ENCODE data around the gene SYNE3. TPM values are rescaled to one million over a fixed set of nuclear protein-coding genes. Genes with fewer than 3 reads are reported as not detected.

The SYNE3 gene
- total and polyA plus RNA-seq, 4 experiments from 2014 or later: 4.3 to 52.2 (median 28.3) TPM

DNA sequence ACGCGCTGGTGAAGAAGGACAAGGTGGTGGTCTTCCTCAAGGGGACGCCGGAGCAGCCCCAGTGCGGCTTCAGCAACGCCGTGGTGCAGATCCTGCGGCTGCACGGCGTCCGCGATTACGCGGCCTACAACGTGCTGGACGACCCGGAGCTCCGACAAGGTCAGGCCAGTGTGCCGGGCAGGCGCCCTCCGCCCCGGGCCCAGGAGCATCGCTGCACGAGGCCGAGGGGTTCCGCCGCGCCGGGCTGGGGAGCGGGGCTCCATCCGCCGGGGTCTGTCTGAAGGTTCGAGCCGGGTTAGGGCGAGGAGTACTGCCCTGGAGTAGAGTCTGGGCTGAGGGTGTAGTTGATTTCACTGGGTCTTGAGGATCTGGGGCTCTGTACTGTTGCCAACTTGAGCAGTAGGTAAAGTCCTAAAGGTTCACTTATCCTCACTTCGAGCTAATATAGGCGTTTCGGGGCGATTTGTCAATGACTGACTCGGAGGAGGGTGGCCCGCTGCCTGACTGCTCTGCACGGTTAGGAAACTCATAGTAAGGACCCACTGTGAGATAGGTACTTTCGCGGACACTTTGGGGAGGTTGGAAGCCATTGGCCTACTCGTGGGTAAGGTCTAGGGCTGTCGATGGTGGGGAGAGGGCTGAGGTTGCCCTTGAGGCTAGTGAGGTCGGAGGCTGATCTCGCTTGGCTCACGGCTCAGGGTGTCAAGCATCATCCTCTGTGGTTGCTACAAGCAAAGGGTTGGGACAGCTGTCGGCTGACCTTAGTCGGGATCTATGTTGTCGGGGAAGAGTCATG, 19.0 kb upstream of the SYNE3 start:
- Mint-ChIP-seq H3K36me3 (peaks cover 2 to 12% of the 10 kb centered on the region in 2 donors), H3K4me1 (peaks cover 53 to 82% (median 65%) of the 10 kb centered on the region in 4 donors), H3K4me3 (peak overlapping the region; percentile 90 to 97 (median 94)), H3K27ac (peak overlapping the region; percentile 70 to 95 (median 94)), H3K9me3 (peaks cover 0 to 3% (median 0%) of the 10 kb centered on the region in 8 donors), H3K27me3 (no peaks in the 10 kb centered on the region)
- peaks cover 50% of the 10 kb centered on the region for H3K4me1 ChIP-seq (ENCODE audit: insufficient read depth, low read length)
- H3K36me3 ChIP-seq (ENCODE audit: insufficient read depth, low read length): no peaks in the 10 kb centered on the region
- DNase-seq: no peak
- peak overlapping the region; percentile 48 to 74 for H3K4me3 ChIP-seq (ENCODE audit: low read length in 2 of 2)
- H3K27me3 ChIP-seq (ENCODE audit: insufficient read depth, low read length): no peaks in the 10 kb centered on the region
- intact Hi-C loops (cut with micrococcal nuclease): loop anchor here (2.0 kb wide), 1 partner anchor 93 kb away; no protein-coding TSS in a partner anchor
- peak overlapping the region; percentile 58 for H3K27ac ChIP-seq (ENCODE audit: low read depth, low read length)
- CTCF ChIA-PET (ENCODE audit: partially characterized antibody): interaction anchor here (2.8 to 25.2 kb wide), 4 partner anchors 9 to 82 kb away, joined by 10 to 845 read pairs (median 14); no protein-coding TSS in a partner anchor
- no peaks in the 10 kb centered on the region for H3K9me3 ChIP-seq (ENCODE audit: control insufficient read depth in 1 of 2, low read length in 2 of 2)
- POLR2A ChIA-PET (ENCODE audit: partially characterized antibody): interaction anchor here (1.2 to 4.9 kb wide), 7 partner anchors 12 to 378 kb away, joined by 3 to 65 read pairs (median 27); partner anchors contain the start of gene SYNE3

DNA sequence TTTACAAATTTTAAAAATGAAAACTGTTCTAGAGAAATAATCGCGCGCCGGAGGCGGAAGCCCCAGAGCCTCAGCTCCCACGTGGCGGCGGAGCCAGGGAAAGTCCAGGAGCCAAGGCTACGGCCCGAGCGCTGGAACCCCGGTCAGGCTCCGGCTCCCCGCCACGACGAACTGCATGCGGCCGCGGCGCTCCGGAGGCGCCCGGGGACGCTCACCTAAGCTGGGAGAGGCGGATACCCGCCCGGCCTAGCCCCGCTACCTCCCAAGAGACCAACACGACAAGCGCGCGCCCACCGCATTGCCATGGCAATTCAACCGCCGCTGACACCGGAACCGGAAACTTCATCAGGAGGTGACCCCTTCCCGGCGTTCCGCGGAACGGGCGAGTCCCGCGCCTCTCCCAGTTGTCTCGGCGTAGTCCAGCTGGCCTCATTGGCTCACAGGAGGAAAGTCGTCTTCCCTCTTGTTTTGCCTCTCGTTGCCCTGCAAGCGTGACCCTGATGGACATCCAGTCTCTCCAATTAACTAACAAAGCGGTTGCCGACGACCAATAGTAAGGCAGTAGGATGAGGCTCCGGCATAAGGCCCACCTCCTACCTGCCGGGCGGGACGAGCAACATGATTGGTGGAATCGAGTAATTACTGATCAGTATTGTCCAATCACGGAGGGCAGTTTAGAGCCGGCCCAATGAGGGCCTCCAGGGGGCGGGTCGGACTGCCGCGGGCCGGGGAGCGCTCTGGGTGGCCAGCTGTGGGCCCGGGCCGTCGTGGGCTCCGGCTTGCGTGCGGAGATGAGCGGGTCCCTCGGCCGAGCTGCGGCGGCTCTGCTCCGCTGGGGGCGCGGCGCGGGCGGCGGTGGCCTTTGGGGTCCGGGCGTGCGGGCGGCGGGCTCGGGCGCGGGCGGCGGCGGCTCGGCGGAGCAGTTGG, 18.1 kb upstream of the SYNE3 start, which contains the start of gene GLRX5:
GLRX5 (plus strand) TSS at position 752 of the 927 bp plus-strand sequence; CDS start at position 792, 40 bp downstream.
- POLR2A ChIA-PET (ENCODE audit: partially characterized antibody): interaction anchor here (0.8 to 4.9 kb wide), 11 partner anchors 11 to 377 kb away, joined by 3 to 65 read pairs (median 8); partner anchors contain the start of gene SYNE3
- peak; percentile 99 to 100 (median 99) for DNase-seq
- peak within 1 kb of the TSS; percentile 77 for H3K27ac ChIP-seq (ENCODE audit: low read depth, low read length)
- H3K4me1 ChIP-seq (ENCODE audit: insufficient read depth, low read length): peaks cover 50% of the 10 kb centered on the region
- peaks cover 52 to 87% (median 67%) of the 10 kb centered on the region in 4 donors for H3K4me1 Mint-ChIP-seq
- no peaks in the 10 kb centered on the region for H3K36me3 ChIP-seq (ENCODE audit: insufficient read depth, low read length)
- no peaks in the 10 kb centered on the region for H3K27me3 ChIP-seq (ENCODE audit: insufficient read depth, low read length)
- peaks cover 9 to 14% of the 10 kb centered on the region in 2 donors for H3K36me3 Mint-ChIP-seq
- peak within 1 kb of the TSS; percentile 90 to 97 (median 96) for H3K4me3 Mint-ChIP-seq
- peak within 1 kb of the TSS; percentile 91 to 99 (median 95) for H3K27ac Mint-ChIP-seq
- H3K9me3 ChIP-seq (ENCODE audit: control insufficient read depth in 1 of 2, low read length in 2 of 2): no peaks in the 10 kb centered on the region
- peaks cover 0 to 3% (median 0%) of the 10 kb centered on the region in 8 donors for H3K9me3 Mint-ChIP-seq
- intact Hi-C loops (cut with micrococcal nuclease): loop anchor here (1.0 to 2.0 kb wide), 6 partner anchors 10 to 828 kb away; partner anchors contain the start of genes DICER1 and SYNE3
- no peaks in the 10 kb centered on the region for H3K27me3 Mint-ChIP-seq
- peak within 1 kb of the TSS; percentile 48 to 76 for H3K4me3 ChIP-seq (ENCODE audit: low read length in 2 of 2)
- CTCF ChIA-PET (ENCODE audit: partially characterized antibody): interaction anchor here (1.1 to 25.2 kb wide), 8 partner anchors 8 to 107 kb away, joined by 3 to 845 read pairs (median 8); partner anchors contain the start of gene SYNE3

DNA sequence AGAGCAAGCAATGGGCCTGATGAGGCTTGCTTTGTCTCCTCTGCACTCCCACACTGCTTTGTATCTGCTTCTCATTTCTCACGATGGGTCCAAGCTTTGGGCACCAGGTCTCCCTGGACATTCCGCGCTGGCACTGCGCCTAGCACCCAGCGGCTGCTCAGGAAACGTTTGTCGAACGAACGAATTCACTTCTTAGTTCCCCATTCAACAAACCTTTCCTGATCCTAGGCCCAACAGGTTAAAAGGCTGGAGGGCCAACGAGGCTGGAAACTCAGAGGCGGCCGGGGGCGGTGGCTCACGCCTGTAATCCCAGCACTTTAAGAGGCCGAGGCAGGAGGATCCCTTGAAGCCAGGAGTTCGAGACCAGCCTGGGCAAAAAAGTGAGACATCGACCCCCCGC, 17.4 kb upstream of the SYNE3 start:
- ChIA-PET POLR2A (ENCODE audit: partially characterized antibody) (interaction anchor here (0.8 to 4.9 kb wide), 10 partner anchors 10 to 117 kb away, joined by 3 to 65 read pairs (median 10); partner anchors contain the start of gene SYNE3), CTCF (ENCODE audit: partially characterized antibody) (interaction anchor here (1.1 to 25.2 kb wide), 8 partner anchors 7 to 107 kb away, joined by 3 to 845 read pairs (median 8); partner anchors contain the start of gene SYNE3)
- H3K9me3 Mint-ChIP-seq: peaks cover 0 to 3% (median 0%) of the 10 kb centered on the region in 8 donors
- peak overlapping the region; percentile 91 to 99 (median 94) for H3K27ac Mint-ChIP-seq
- peak overlapping the region; percentile 88 to 97 (median 92) for H3K4me3 Mint-ChIP-seq
- Histone ChIP-seq H3K4me3 (ENCODE audit: low read length in 2 of 2) (peak overlapping the region; percentile 45 to 76), H3K9me3 (ENCODE audit: control insufficient read depth in 1 of 2, low read length in 2 of 2) (no peaks in the 10 kb centered on the region), H3K27ac (ENCODE audit: low read depth, low read length) (peak overlapping the region; percentile 77), H3K27me3 (ENCODE audit: insufficient read depth, low read length) (no peaks in the 10 kb centered on the region), H3K36me3 (ENCODE audit: insufficient read depth, low read length) (no peaks in the 10 kb centered on the region), H3K4me1 (ENCODE audit: insufficient read depth, low read length) (peaks cover 50% of the 10 kb centered on the region)
- peak in 1 of 5 donors; percentile 46 for DNase-seq
- H3K4me1 Mint-ChIP-seq: peaks cover 49 to 85% (median 63%) of the 10 kb centered on the region in 4 donors
- intact Hi-C loops (cut with micrococcal nuclease): loop anchor here (1.0 to 2.0 kb wide), 6 partner anchors 10 to 828 kb away; partner anchors contain the start of genes DICER1 and SYNE3
- H3K36me3 Mint-ChIP-seq: peaks cover 9 to 18% of the 10 kb centered on the region in 2 donors
- no peaks in the 10 kb centered on the region for H3K27me3 Mint-ChIP-seq

DNA sequence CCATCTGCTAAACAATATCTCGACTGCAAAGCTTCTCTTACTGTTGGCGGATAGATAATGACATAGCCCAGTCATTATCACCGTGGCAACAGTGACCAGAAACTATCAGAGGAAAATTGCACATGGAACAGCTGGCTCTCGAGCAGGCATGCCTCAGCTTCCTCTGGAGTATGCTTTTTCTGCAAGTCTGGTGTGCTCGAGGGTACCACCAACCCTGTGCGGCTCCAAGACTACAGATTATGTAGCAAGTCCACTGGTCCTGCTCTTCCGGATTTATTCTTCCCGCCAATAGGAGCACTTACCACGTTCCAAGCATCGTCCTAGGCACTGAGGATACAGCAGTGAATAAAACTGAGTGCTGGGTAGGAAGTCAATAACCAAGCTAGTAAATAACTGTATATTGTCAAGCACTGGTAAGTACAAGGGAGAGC, 17.0 kb upstream of the SYNE3 start:
- Histone ChIP-seq H3K4me1 (ENCODE audit: insufficient read depth, low read length) (peaks cover 50% of the 10 kb centered on the region), H3K9me3 (ENCODE audit: control insufficient read depth in 1 of 2, low read length in 2 of 2) (no peaks in the 10 kb centered on the region), H3K27ac (ENCODE audit: low read depth, low read length) (peak overlapping the region; percentile 77), H3K36me3 (ENCODE audit: insufficient read depth, low read length) (no peaks in the 10 kb centered on the region), H3K27me3 (ENCODE audit: insufficient read depth, low read length) (no peaks in the 10 kb centered on the region), H3K4me3 (ENCODE audit: low read length in 2 of 2) (peak overlapping the region; percentile 45 to 76)
- intact Hi-C loops (cut with micrococcal nuclease): no loop called here
- CTCF ChIA-PET (ENCODE audit: partially characterized antibody): interaction anchor here (1.1 to 25.2 kb wide), 5 partner anchors 10 to 106 kb away, joined by 3 to 845 read pairs (median 10); no protein-coding TSS in a partner anchor
- Mint-ChIP-seq H3K27ac (peak overlapping the region; percentile 91 to 99 (median 94)), H3K36me3 (peaks cover 9 to 18% of the 10 kb centered on the region in 2 donors), H3K4me1 (peaks cover 48 to 83% (median 62%) of the 10 kb centered on the region in 4 donors), H3K27me3 (no peaks in the 10 kb centered on the region), H3K4me3 (peak overlapping the region; percentile 88 to 97 (median 92)), H3K9me3 (peaks cover 0 to 3% (median 0%) of the 10 kb centered on the region in 8 donors)
- POLR2A ChIA-PET (ENCODE audit: partially characterized antibody): interaction anchor here (0.8 to 4.9 kb wide), 9 partner anchors 10 to 116 kb away, joined by 3 to 65 read pairs (median 12); partner anchors contain the start of gene SYNE3
- DNase-seq: peak in 1 of 5 donors; percentile 55

DNA sequence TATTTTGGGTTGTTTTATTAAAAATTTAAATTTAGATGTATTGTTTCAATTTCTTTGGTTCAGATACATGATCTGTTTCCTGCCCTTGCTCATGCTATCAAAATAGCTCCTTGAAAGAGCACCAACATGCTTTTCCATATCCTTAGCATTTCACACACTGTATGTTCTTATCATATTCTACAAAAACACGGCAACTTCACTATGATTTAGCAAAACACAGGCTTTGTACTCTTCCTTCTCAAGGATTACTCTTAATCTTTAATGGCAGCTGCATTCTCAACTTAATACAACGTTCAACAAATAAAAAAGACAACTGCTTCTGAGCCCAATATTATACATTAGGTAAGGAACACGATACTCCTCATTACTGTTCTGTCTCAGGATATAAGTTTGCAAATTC, 15.5 kb upstream of the SYNE3 start:
- H3K27me3 Mint-ChIP-seq: no peaks in the 10 kb centered on the region
- peaks cover 0 to 3% (median 0%) of the 10 kb centered on the region in 8 donors for H3K9me3 Mint-ChIP-seq
- ChIA-PET CTCF (ENCODE audit: partially characterized antibody) (interaction anchor here (0.8 to 25.2 kb wide), 3 partner anchors 9 to 105 kb away, joined by 3 to 845 read pairs (median 3); no protein-coding TSS in a partner anchor), POLR2A (ENCODE audit: partially characterized antibody) (interaction anchor here (1.8 to 4.9 kb wide), 3 partner anchors 8 to 16 kb away, joined by 8 to 65 read pairs (median 39); partner anchors contain the start of gene SYNE3)
- no peaks in the 10 kb centered on the region for H3K36me3 ChIP-seq (ENCODE audit: insufficient read depth, low read length)
- no peak for DNase-seq
- H3K4me1 ChIP-seq (ENCODE audit: insufficient read depth, low read length): peaks cover 53% of the 10 kb centered on the region
- H3K27ac Mint-ChIP-seq: peak overlapping the region; percentile 54 to 99 (median 79)
- H3K4me3 Mint-ChIP-seq: peak overlapping the region in 7 of 8 donors; percentile 2 to 97 (median 68)
- intact Hi-C loops (cut with micrococcal nuclease): no loop called here
- H3K27me3 ChIP-seq (ENCODE audit: insufficient read depth, low read length): no peaks in the 10 kb centered on the region
- no peaks in the 10 kb centered on the region for H3K9me3 ChIP-seq (ENCODE audit: control insufficient read depth in 1 of 2, low read length in 2 of 2)
- peaks cover 44 to 79% (median 58%) of the 10 kb centered on the region in 4 donors for H3K4me1 Mint-ChIP-seq
- H3K36me3 Mint-ChIP-seq: peaks cover 9 to 18% of the 10 kb centered on the region in 2 donors
- peak overlapping the region; percentile 10 for H3K27ac ChIP-seq (ENCODE audit: low read depth, low read length)
- no peak overlapping the region for H3K4me3 ChIP-seq (ENCODE audit: low read length in 2 of 2)

DNA sequence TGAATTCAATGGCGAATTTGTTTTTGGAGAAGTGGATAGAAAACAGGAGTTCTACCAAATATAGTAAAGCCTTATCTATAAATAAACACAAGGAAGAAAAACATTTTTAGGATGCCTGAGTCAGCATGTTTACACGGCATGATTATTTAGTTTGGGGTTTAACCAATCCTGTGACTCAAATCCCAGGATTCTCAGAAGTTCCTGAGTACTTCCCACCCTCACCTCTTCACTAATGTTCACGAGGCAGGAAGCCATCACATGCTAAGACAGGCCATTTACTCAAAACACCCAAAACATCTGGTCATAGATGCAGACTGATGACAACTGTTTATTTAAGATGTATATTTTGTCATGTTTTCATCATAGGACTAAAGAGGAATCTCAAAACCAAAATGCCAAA, 15.0 kb upstream of the SYNE3 start:
- H3K4me1 ChIP-seq (ENCODE audit: insufficient read depth, low read length): peaks cover 53% of the 10 kb centered on the region
- Mint-ChIP-seq H3K27me3 (no peaks in the 10 kb centered on the region), H3K4me1 (peaks cover 40 to 76% (median 56%) of the 10 kb centered on the region in 4 donors), H3K9me3 (peaks cover 0 to 3% (median 0%) of the 10 kb centered on the region in 8 donors), H3K4me3 (no peak overlapping the region), H3K36me3 (peaks cover 9 to 18% of the 10 kb centered on the region in 2 donors), H3K27ac (peak overlapping the region in 5 of 7 donors; percentile 22 to 79 (median 42))
- H3K4me3 ChIP-seq (ENCODE audit: low read length in 2 of 2): no peak overlapping the region
- POLR2A ChIA-PET (ENCODE audit: partially characterized antibody): interaction anchor here (1.2 to 1.8 kb wide), 2 partner anchors 15 to 89 kb away, joined by 4 to 8 read pairs; partner anchors contain the start of gene SYNE3
- intact Hi-C loops (cut with micrococcal nuclease): no loop called here
- H3K9me3 ChIP-seq (ENCODE audit: control insufficient read depth in 1 of 2, low read length in 2 of 2): no peaks in the 10 kb centered on the region
- H3K36me3 ChIP-seq (ENCODE audit: insufficient read depth, low read length): no peaks in the 10 kb centered on the region
- no peak for DNase-seq
- CTCF ChIA-PET (ENCODE audit: partially characterized antibody): interaction anchor here (0.8 to 25.2 kb wide), 4 partner anchors 8 to 105 kb away, joined by 3 to 845 read pairs (median 3); no protein-coding TSS in a partner anchor
- no peak overlapping the region for H3K27ac ChIP-seq (ENCODE audit: low read depth, low read length)
- no peaks in the 10 kb centered on the region for H3K27me3 ChIP-seq (ENCODE audit: insufficient read depth, low read length)
